MM.1S (cell line): Measurements from ENCODE around the gene KCNQ5.

ENCODE experiments used
- DNase-seq: peaks from one replicate; pipeline ENCODE4 v3.0.0-alpha.2; 2015
- H2AFZ ChIP-seq: fragments of 300-600 bp; sonication (generic); 2 replicates; pipeline ENCODE4 v1.6.0; 2016; ENCODE audit warnings: antibody characterized with exemption, low read length
- H3F3A ChIP-seq: fragments of 300-600 bp; sonication (generic); 2 replicates; pipeline ENCODE4 v1.6.1; 2016; ENCODE audit warnings: mild to moderate bottlenecking, antibody characterized with exemption, low read length, moderate library complexity, mixed read lengths; ENCODE audit not compliant: insufficient read depth
- H3K27ac ChIP-seq: fragments of 300-600 bp; sonication (generic); 2 replicates; pipeline ENCODE4 v1.5.1; 2016; ENCODE audit warnings: mild to moderate bottlenecking, low read length
- H3K27me3 ChIP-seq: fragments of 300-600 bp; sonication (generic); replicated peaks from 2 replicates; pipeline ENCODE4 v1.6.0; 2016; ENCODE audit warnings: low read length; ENCODE audit not compliant: insufficient read depth
- H3K36me3 ChIP-seq: fragments of 300-600 bp; sonication (generic); replicated peaks from 2 replicates; pipeline ENCODE4 v1.6.1; 2016; ENCODE audit warnings: mild to moderate bottlenecking, low read length, mixed read lengths; ENCODE audit not compliant: insufficient read depth
- H3K4me1 ChIP-seq: fragments of 300-600 bp; sonication (generic); 2 replicates; pipeline ENCODE4 v1.6.1; 2016; ENCODE audit warnings: low read length, mixed read lengths
- H3K4me2 ChIP-seq: fragments of 300-600 bp; sonication (generic); 2 replicates; pipeline ENCODE4 v1.6.0; 2016; ENCODE audit warnings: low read depth, low read length
- H3K4me3 ChIP-seq: fragments of 300-600 bp; sonication (generic); 2 replicates; pipeline ENCODE4 v1.5.1; 2016; ENCODE audit warnings: low read length, mixed read lengths
- H3K79me2 ChIP-seq: fragments of 300-600 bp; sonication (generic); 2 replicates; pipeline ENCODE4 v1.6.1; 2016; ENCODE audit warnings: mixed run types, low read length, mixed read lengths
- H3K9ac ChIP-seq: fragments of 300-600 bp; sonication (generic); 2 replicates; pipeline ENCODE4 v1.6.1; 2016; ENCODE audit warnings: low read length, mixed read lengths
- H3K9me2 ChIP-seq: fragments of 300-600 bp; sonication (generic); replicated peaks from 2 replicates; pipeline ENCODE4 v1.6.1; 2016; ENCODE audit warnings: mild to moderate bottlenecking, low read length, mixed read lengths; ENCODE audit not compliant: insufficient read depth
- H3K9me3 ChIP-seq: fragments of 300-600 bp; sonication (generic); replicated peaks from 2 replicates; pipeline ENCODE4 v1.6.1; 2016; ENCODE audit warnings: mild to moderate bottlenecking, low read length, mixed read lengths; ENCODE audit not compliant: insufficient read depth
- H4K20me1 ChIP-seq: fragments of 300-600 bp; sonication (generic); 2 replicates; pipeline ENCODE4 v1.6.1; 2016; ENCODE audit warnings: mild to moderate bottlenecking, low read length, moderate library complexity, mixed read lengths; ENCODE audit not compliant: insufficient read depth
- CTCF ChIP-seq: fragments of 300-600 bp; sonication (generic); IDR thresholded peaks from 2 replicates; pipeline ENCODE4 v1.5.1; 2016; ENCODE audit warnings: antibody characterized with exemption, low read length, mixed read lengths
- EZH2 ChIP-seq: fragments of 300-600 bp; sonication (generic); optimal IDR thresholded peaks from 2 replicates; pipeline ENCODE3; 2017; ENCODE audit warnings: low read depth, mild to moderate bottlenecking, antibody characterized with exemption, low read length, mixed read lengths
- EZH2phosphoT487 ChIP-seq: fragments of 300-600 bp; sonication (generic); IDR thresholded peaks from 2 replicates; pipeline ENCODE4 v1.6.1; 2018; ENCODE audit warnings: antibody characterized with exemption, low read length

The KCNQ5 gene

GRCh38 chr6:73028124-73028766 is 406.4 kb downstream of the KCNQ5 start:
- Histone ChIP-seq H3K79me2 (no peaks in the 10 kb centered on the region), H2AFZ (no peak overlapping the region), H3K9ac (no peak overlapping the region), H3K4me1 (peaks cover 13% of the 10 kb centered on the region), H3K4me2 (no peak overlapping the region), H3K4me3 (no peak overlapping the region), H3K36me3 (no peaks in the 10 kb centered on the region), H3K27me3 (no peaks in the 10 kb centered on the region), H3F3A (no peaks in the 10 kb centered on the region), H3K9me3 (no peaks in the 10 kb centered on the region), H3K9me2 (no peaks in the 10 kb centered on the region), H4K20me1 (no peaks in the 10 kb centered on the region), H3K27ac (no peak overlapping the region)
- no peak for TF ChIP-seq EZH2
- no peak for TF ChIP-seq EZH2phosphoT487
- TF ChIP-seq CTCF, result no peak
- no peak for DNase-seq

GRCh38 chr6:73028893-73029450 is 407.1 kb downstream of the KCNQ5 start:
- Histone ChIP-seq H4K20me1 (no peaks in the 10 kb centered on the region), H3K27ac (no peak overlapping the region), H2AFZ (no peak overlapping the region), H3K27me3 (no peaks in the 10 kb centered on the region), H3K9me3 (no peaks in the 10 kb centered on the region), H3F3A (no peaks in the 10 kb centered on the region), H3K4me2 (no peak overlapping the region), H3K4me1 (peaks cover 13% of the 10 kb centered on the region), H3K9me2 (no peaks in the 10 kb centered on the region), H3K79me2 (no peaks in the 10 kb centered on the region), H3K9ac (no peak overlapping the region), H3K4me3 (no peak overlapping the region), H3K36me3 (no peaks in the 10 kb centered on the region)
- no peak for TF ChIP-seq EZH2phosphoT487
- no peak for TF ChIP-seq EZH2
- TF ChIP-seq CTCF, result no peak
- DNase-seq, result no peak

GRCh38 chr6:73030257-73030656 is 408.4 kb downstream of the KCNQ5 start:
- Histone ChIP-seq H3K4me1 (peaks cover 13% of the 10 kb centered on the region), H3K27ac (no peak overlapping the region; the same call in 1 of the 2 replicates), H3K79me2 (no peaks in the 10 kb centered on the region), H3K9ac (no peak overlapping the region), H3K4me2 (peak overlapping the region; percentile 17; the same call in 1 of the 2 replicates), H2AFZ (no peak overlapping the region), H3K4me3 (no peak overlapping the region), H3K9me3 (no peaks in the 10 kb centered on the region), H3K27me3 (no peaks in the 10 kb centered on the region), H3K36me3 (no peaks in the 10 kb centered on the region), H3K9me2 (no peaks in the 10 kb centered on the region), H4K20me1 (no peaks in the 10 kb centered on the region), H3F3A (no peaks in the 10 kb centered on the region)
- DNase-seq, result peak; percentile 42
- no peak for TF ChIP-seq EZH2phosphoT487
- no peak for TF ChIP-seq CTCF
- TF ChIP-seq EZH2, result no peak
